GM21526 (cell line): ENCODE data around the gene PIK3R4.

Source experiments
- ATAC-seq: cut with Tn5 transposase; IDR thresholded peaks from one replicate; pipeline ENCODE4 v1.9.1; 2021; ENCODE audit warnings: moderate library complexity; ENCODE audit not compliant: unreplicated experiment, low FRiP score

PIK3R4 gene

GRCh38 chr3:130693314-130693713 lies 53.3 kb downstream of the PIK3R4 start:
- no peak for ATAC-seq

- no peak for ATAC-seq
These were observed 54.2 kb downstream of the PIK3R4 start for GRCh38 chr3:130692455-130692854.

GRCh38 chr3:130688697-130689470 lies 57.7 kb downstream of the PIK3R4 start:
- ATAC-seq, result no peak

- ATAC-seq, result no peak
These were observed 58.5 kb downstream of the PIK3R4 start for GRCh38 chr3:130688015-130688688.

- no peak for ATAC-seq
These were observed 59.3 kb downstream of the PIK3R4 start for GRCh38 chr3:130687327-130687726.

- ATAC-seq, result no peak
These were observed 59.8 kb downstream of the PIK3R4 start for GRCh38 chr3:130686833-130687232.

GRCh38 chr3:130682131-130682530 lies 64.5 kb downstream of the PIK3R4 start:
- no peak for ATAC-seq

- ATAC-seq, result no peak
These were observed 67.4 kb downstream of the PIK3R4 start for GRCh38 chr3:130679218-130679617.

GRCh38 chr3:130677343-130677742 lies 69.3 kb downstream of the PIK3R4 start:
- no peak for ATAC-seq

GRCh38 chr3:130671545-130672312 lies 74.9 kb downstream of the PIK3R4 start:
- no peak for ATAC-seq

- ATAC-seq, result no peak
These were observed 76.9 kb downstream of the PIK3R4 start for GRCh38 chr3:130669740-130670139.

- no peak for ATAC-seq
These were observed 83.5 kb downstream of the PIK3R4 start for GRCh38 chr3:130663092-130663491.

GRCh38 chr3:130662501-130662996 lies 84.1 kb downstream of the PIK3R4 start:
- ATAC-seq, result no peak

- ATAC-seq, result no peak
These were observed 85.3 kb downstream of the PIK3R4 start for GRCh38 chr3:130661140-130661891.

- no peak for ATAC-seq
These were observed 86.7 kb downstream of the PIK3R4 start for GRCh38 chr3:130659911-130660310.

GRCh38 chr3:130658678-130659077 lies 88.0 kb downstream of the PIK3R4 start:
- no peak for ATAC-seq

GRCh38 chr3:130656627-130657026 lies 90.0 kb downstream of the PIK3R4 start:
- ATAC-seq, result no peak

GRCh38 chr3:130654921-130655320 lies 91.7 kb downstream of the PIK3R4 start:
- ATAC-seq, result no peak

GRCh38 chr3:130654091-130654490 lies 92.5 kb downstream of the PIK3R4 start:
- ATAC-seq, result no peak

GRCh38 chr3:130649061-130649654 lies 97.5 kb downstream of the PIK3R4 start:
- ATAC-seq, result no peak
